HG02678 (cell line): ENCODE measurements around the gene H19.

Experiments used
- ATAC-seq: cut with Tn5 transposase; IDR thresholded peaks from one replicate; pipeline ENCODE4 v1.9.1; 2021; ENCODE audit warnings: mild to moderate bottlenecking, moderate library complexity; ENCODE audit not compliant: unreplicated experiment

Gene H19

DNA sequence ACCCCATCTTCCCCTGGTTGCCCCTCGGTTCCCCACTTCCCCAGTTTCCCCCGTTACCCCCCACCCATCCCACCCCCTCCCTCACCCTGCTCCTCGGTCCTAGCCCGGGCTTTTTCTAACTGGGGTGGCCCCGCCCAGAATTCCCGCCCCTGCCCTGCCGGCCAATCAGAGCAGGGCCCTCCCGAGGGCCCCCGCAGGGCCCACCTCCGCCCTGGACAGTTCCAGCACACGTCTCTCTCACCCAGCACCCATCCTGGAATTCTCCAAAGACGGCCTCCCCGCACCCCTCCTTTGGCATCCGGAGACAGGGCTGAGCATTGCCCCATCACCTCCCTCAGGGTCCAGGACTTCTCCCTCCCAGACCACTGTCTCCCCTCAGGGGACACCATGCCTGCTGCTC is at the start of gene H19:
Gene H19 (minus strand): TSS at position 88 of the 400 bp plus-strand sequence.
- no peak for ATAC-seq

GRCh38 chr11:2041963-2042362 is 44.3 kb upstream of the H19 start:
- no peak for ATAC-seq

- no peak for ATAC-seq
These were observed 43.5 kb upstream of the H19 start for GRCh38 chr11:2041153-2041552.

DNA sequence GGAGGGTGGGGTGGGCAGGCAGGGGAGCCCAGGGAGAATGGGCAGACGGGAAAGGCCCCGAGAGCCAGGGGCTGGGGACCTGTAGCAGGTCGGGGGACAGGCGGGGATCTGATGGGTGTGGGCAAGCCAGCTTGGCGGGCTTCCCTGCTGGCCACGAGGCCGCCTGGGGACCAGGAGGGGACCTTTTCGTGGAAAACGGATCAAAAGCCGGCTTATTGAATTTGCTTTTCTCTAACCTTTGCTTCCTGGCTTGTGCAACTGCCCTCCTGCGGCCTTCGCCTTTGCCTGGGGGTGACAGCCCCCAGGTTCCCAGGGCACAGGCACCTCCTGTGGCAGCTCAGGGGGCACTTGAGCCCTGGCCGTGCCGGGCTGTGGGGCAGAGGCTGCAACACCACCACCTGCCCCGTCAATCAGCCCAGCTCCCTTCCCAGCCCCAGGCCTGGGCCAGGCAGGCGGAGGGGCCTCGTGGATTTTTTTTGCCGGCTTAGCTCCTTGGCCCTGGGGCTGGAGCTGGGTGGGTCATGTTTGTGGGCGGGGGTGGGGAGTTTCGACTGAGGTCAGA is 41.6 kb upstream of the H19 start:
- ATAC-seq: no peak

- ATAC-seq: no peak
These were observed 39.3 kb upstream of the H19 start for GRCh38 chr11:2036863-2037486.

- no peak for ATAC-seq
These were observed 37.7 kb upstream of the H19 start for GRCh38 chr11:2035382-2035781.

- ATAC-seq: no peak
These were observed 33.4 kb upstream of the H19 start for GRCh38 chr11:2031058-2031457.

- ATAC-seq: no peak
These were observed 30.1 kb upstream of the H19 start for GRCh38 chr11:2027708-2028107.

DNA sequence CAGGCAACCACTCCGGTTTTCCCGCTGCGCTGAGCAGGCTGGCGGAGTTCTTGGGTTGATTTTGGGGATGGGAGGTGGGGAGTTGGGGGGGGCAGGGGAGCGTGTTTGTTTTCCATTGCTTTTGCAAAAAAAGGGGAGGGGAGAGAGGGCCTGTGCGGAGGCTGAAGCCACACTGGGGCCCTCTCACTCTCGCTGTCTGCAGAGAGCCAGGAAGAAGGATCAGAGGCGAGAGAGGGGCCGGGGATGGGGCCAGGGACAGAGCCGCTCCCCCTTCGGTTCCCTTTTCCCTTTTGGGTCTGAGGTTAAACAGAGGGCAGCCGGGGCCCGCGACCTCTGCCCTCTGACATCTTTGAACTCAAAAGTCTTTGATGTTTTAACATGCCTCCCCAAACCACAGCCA is 17.4 kb upstream of the H19 start:
- no peak for ATAC-seq

- ATAC-seq: no peak
These were observed 14.8 kb upstream of the H19 start for GRCh38 chr11:2012440-2012839.

DNA sequence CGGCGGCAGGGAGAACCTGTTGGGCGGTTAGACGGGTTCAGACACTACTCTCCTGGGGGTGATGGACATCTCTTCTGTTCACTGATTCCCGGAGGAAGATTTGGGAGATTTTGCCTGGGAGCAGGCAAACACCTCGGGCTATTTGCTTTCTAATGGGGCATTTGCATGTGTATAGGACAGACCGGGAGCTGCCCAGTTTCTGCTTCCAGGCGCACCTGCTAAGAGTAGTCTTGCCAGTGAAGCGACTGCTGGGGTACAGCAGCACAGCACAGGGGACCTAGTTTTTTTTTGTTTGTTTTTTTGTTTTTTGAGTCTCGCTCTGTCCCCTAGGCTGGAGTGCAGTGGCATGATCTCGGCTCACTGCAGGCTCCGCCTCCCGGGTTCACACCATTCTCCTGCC is 6.8 kb upstream of the H19 start:
- ATAC-seq: no peak

GRCh38 chr11:2002807-2003206 is 5.2 kb upstream of the H19 start:
- no peak for ATAC-seq

- no peak for ATAC-seq
These were observed 4.6 kb upstream of the H19 start for GRCh38 chr11:2002042-2002776.

- no peak for ATAC-seq
These were observed 1.2 kb upstream of the H19 start for GRCh38 chr11:1998861-1999260.

DNA sequence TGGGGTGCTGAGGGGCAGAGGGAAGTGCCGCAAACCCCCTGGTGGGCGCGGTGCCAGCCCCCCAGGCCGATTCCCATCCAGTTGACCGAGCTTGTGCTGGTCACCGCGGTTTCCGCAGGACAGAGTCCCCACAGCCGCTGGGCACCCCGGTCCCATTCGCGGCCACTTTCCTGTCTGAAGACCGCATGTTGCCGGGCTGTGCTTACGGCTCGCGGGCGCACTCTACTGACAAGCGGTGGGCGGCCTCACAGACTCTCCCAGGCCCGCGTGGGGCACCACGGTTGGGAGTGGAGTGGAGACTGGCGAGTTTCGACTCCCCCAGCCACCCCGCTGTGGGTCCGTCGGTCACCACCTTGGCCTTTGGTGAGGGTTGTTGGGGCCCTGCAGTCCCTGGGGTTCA is 648 bp upstream of the H19 start:
- ATAC-seq: no peak

DNA sequence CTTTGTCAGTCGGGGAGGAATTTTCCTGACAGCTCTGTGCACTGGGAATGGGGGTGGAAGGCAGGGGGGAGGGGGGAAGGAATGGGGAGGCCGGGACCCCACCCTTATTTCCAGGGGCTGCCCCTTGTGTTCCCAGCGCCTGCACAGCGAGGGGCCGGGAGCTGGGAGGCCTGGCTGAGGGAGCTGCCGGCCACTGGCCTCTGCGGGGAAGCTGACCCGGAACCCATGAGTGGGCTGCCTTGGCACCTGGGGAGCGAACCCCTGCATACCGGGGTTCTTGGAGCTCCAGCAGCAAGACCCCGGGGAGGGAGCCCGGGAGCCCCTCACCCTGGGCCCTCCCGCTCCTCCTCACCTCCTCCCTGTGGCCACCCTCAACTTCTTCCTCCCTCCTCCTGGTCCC is 3.5 kb downstream of the H19 start:
- no peak for ATAC-seq

DNA sequence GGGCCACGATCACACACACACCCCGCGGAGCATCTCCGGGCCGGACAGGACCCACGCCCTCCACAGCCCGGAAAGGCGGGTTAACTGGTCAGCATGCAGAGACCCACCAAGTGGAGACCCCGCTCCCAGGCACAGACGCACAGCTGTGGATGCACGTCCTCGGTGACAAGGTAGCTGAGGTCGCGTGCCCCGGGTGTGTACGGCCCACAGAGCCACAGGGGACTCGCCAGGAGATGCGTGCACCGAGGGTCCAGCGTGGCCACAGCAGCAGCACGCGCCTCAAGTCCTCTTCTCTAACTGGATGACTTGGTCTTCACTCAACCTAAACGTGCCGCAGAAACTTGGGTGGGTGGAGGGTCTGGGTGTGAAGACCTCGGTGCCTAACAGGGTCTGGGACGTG is 5.5 kb downstream of the H19 start:
- no peak for ATAC-seq

DNA sequence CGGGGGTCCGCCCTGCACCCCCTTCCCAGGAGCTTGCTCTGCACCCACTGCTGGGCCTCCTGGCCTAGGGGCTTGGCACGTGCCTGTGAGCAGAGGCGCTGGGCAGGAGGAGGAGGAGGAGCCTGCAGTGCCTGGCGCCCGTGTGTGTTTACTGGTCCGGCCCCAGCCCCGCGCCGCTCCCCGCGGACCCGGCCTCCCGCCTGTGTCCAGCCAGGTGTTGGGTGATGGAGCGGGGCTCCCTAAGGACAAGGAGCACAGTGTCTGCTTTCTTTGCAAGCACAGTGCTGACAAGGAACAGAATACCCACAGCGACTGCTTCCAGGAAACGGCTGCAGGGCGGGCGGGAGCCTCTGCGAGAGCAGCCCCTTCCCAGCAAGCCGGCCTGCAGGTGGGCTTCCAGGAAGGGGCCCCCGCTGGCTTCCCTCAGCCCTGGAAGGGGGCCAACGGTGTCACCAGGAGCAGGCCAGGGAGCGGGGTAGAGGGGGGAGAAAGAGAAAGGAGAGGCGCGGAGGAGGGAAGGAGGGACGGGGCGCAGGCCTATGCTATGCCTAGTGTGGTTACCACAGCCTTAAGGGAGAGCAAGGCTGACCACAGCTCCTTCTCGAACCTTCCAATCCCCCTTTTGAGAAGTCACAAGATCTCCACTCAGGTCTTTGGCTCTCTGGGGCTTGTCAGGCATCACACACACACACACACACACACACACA is 6.6 kb downstream of the H19 start:
- ATAC-seq: no peak

DNA sequence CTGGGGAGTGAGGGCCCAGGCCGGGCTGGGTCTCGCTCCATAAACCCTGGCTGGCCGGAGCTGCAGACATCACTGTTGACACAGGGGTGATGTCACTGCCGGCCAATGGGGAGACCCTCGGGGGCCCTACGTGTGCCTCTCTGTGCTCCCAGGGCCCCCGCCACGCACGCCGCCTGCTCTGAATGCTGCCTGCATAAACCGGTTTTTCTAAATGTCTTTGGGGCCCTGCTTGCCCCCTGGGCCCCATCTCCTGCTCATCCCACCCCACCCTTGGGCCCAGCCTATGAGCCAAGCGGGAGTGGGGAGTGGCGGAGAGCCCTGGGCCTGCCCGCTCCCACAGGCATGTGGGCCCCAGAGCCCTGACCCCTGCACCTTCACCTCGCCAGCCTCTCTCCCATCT is 7.7 kb downstream of the H19 start:
- ATAC-seq: no peak

GRCh38 chr11:1988667-1989317 is 8.8 kb downstream of the H19 start:
- no peak for ATAC-seq

DNA sequence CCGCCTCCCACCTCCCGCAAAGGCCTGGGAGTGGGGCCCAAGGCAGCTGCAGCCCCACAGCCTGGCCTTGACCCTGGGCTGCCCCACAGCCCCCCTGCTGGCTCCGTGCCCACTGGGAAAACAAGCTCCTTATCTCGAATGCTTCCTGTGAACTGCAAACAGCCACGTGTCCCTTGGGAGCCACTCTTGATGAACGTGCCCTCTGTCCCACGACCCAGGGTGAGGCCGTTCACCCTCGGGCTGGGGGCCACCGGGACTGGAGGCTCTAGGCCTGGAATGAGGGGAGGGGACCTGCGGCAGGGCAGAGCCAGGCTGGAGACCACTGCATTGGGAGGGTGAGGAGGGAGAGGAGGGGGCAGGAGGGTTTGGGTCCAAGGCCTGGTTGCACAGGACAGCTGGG is 9.5 kb downstream of the H19 start:
- no peak for ATAC-seq
